DMS 273 (cell line): ENCODE results near the gene RUBCN.
"Not testable (repeated sequence)": the region's sequence is repeated elsewhere in the genome, so short reads cannot be mapped to it uniquely, and the experiment has no call there.

ENCODE experiments used
- DNase-seq: peaks from one replicate; lab custom pipeline; 2025; ENCODE audit not compliant: unreplicated experiment; lab: John Stamatoyannopoulos, UW

Gene RUBCN

GRCh38 chr3:197734667-197735318 lies 1.9 kb downstream of the RUBCN start:
- DNase-seq: no peak

GRCh38 chr3:197733042-197733441 lies 3.7 kb downstream of the RUBCN start:
- no peak for DNase-seq

GRCh38 chr3:197731483-197731882 lies 5.2 kb downstream of the RUBCN start:
- not testable (repeated sequence) for DNase-seq

GRCh38 chr3:197730770-197731169 lies 5.9 kb downstream of the RUBCN start:
- not testable (repeated sequence) for DNase-seq

- DNase-seq: peak; percentile 64
Observed at GRCh38 chr3:197730200-197730599, 6.5 kb downstream of the RUBCN start.

GRCh38 chr3:197728487-197728886 lies 8.2 kb downstream of the RUBCN start:
- DNase-seq: no peak

- DNase-seq: not testable (repeated sequence)
Observed at GRCh38 chr3:197727878-197728277, 8.8 kb downstream of the RUBCN start.

GRCh38 chr3:197722734-197723133 lies 14.0 kb downstream of the RUBCN start:
- DNase-seq: no peak

- no peak for DNase-seq
Observed at GRCh38 chr3:197720694-197721093, 16.0 kb downstream of the RUBCN start.

- no peak for DNase-seq
Observed at GRCh38 chr3:197718891-197719290, 17.8 kb downstream of the RUBCN start.

GRCh38 chr3:197714251-197714650 lies 22.5 kb downstream of the RUBCN start:
- DNase-seq: no peak

GRCh38 chr3:197713477-197713822 lies 23.3 kb downstream of the RUBCN start:
- DNase-seq: no peak

- peak; percentile 57 for DNase-seq
Observed at GRCh38 chr3:197711973-197712707, 24.6 kb downstream of the RUBCN start.

GRCh38 chr3:197710965-197711364 lies 25.7 kb downstream of the RUBCN start:
- DNase-seq: not testable (repeated sequence)

- DNase-seq: no peak
Observed at GRCh38 chr3:197709135-197709534, 27.6 kb downstream of the RUBCN start.

- DNase-seq: no peak
Observed at GRCh38 chr3:197706658-197707057, 30.0 kb downstream of the RUBCN start.

- DNase-seq: no peak
Observed at GRCh38 chr3:197701841-197702240, 34.9 kb downstream of the RUBCN start.

GRCh38 chr3:197700095-197700494 lies 36.6 kb downstream of the RUBCN start:
- no peak for DNase-seq

- no peak for DNase-seq
Observed at GRCh38 chr3:197697355-197697754, 39.3 kb downstream of the RUBCN start.

GRCh38 chr3:197694251-197694650 lies 42.5 kb downstream of the RUBCN start:
- no peak for DNase-seq

GRCh38 chr3:197692641-197693040 lies 44.1 kb downstream of the RUBCN start:
- no peak for DNase-seq

GRCh38 chr3:197690754-197691153 lies 46.0 kb downstream of the RUBCN start:
- DNase-seq: no peak

- no peak for DNase-seq
Observed at GRCh38 chr3:197687570-197687969, 49.1 kb downstream of the RUBCN start.
